Hindlimb muscle (tissue), 1 donor: ENCODE data around the gene MTARC1. TPM values are rescaled to one million over a fixed set of nuclear protein-coding genes. Genes with fewer than 3 reads are reported as not detected.

Experiments used
- DNase-seq: peaks from one replicate; pipeline ENCODE4 v3.0.0-alpha.2; 2013
- polyA plus RNA-seq: library from polyadenylated mRNA; unstranded; fragments of 120-200 nt; gene quantifications from one replicate; pipeline ENCODE4 v1.2.1, GENCODE V29; 2013; ENCODE audit not compliant: insufficient read length

The MTARC1 gene
- polyA plus RNA-seq, 1 donor, result 5.7 TPM

DNA sequence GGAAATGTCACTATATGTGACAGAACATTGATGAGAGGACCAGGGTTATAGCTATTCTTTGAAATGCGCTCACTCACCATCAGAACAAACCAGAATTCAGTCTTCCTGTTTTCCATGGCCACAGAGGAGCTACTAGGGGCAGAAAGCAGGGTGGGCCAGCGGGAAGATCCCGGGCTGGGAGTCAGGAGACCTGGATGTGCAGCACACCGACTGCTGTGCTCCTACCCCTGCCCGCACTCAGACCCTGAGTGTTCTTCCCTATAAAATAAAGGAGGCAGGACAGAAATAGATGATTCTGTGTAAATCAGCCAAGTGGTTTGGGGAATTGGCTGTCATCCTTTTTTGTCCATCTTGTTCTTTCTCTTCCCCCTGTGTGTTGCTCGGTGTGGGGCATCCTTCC, 21.0 kb downstream of the MTARC1 start:
- DNase-seq, result no peak

DNA sequence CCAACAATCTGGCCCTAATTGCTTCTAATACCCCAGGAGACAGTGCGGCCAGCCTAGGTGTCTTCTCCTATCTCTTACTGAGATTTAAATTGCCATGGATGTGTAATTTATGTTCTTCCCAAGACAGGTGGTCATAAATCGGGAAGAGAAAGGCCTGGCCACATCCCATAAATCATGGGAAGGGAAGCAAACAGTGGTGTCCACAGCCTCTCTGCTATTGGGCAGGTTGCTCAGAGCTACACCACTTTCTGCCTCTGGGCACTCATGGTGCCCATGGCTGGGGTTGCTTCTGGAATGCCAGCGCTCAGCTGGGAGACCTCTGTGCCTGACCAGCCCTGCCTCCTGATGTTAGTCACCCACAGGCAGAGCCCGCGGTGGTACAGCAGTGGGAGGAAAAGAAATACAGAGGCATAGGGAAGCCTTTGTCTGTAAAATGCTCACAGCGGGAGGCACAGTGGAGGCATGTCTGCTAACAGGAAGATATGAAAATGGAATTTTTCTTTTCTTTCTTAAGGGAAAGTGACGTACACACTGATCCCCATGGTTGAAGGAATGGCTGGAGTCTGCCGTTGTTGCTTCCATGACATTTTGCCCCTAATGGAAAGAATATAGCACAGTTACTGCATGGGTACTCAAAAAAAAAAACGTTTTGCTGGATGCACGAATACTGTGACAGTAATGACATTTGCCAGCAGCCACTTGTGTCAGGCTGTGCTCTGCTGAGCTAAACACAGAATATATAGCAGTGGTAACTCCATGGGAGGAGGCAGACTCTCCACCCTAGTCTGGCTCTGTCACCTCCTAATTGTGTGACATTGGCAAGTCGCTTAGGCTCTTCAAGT, 21.9 kb downstream of the MTARC1 start:
- DNase-seq, result no peak

- no peak for DNase-seq
Measured at GRCh38 chr1:220809187-220809550, 22.5 kb downstream of the MTARC1 start.

- DNase-seq, result no peak
Measured at GRCh38 chr1:220809704-220810103, 23.0 kb downstream of the MTARC1 start.

GRCh38 chr1:220810179-220810653, 23.5 kb downstream of the MTARC1 start:
- peak; percentile 83 for DNase-seq

DNA sequence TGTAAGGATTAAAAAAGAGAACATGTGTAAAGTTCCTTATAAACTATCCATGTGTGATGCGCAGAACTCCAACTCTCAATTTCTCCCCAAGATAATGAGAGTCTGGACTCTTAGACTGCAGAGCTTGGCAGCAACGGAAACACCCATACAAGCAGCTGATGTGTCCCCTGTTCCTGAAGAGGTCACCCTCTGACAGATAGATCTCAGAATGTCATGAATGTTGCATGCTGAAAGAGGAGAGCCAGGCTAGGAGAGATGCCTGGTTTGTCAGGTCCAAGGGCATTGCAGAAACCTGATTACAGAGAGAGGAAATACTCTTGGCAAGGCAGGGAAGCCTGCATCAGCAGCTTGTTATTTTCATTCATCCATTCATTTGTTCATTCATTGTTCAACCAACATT, 24.2 kb downstream of the MTARC1 start:
- DNase-seq, result no peak

GRCh38 chr1:220811695-220812094, 25.0 kb downstream of the MTARC1 start:
- no peak for DNase-seq

DNA sequence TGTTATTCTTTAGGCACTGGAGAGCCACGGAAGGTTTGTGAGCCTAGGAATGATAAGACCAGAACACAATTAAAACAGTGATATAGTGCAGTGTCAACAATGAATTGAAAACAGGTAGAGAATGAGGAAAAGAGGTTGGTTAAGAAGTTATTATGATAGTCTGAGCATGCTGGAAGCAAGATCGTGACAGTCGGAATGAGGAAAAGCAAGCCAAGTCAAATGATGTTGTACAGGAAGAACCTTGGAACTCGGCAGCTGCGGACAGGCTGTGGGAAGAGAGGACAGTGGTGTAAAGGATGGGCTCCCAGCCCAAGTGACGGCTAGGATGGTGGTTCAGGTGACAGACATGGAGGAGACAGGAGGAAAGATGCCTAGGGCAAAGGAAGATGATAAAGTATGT, 25.6 kb downstream of the MTARC1 start:
- no peak for DNase-seq

DNA sequence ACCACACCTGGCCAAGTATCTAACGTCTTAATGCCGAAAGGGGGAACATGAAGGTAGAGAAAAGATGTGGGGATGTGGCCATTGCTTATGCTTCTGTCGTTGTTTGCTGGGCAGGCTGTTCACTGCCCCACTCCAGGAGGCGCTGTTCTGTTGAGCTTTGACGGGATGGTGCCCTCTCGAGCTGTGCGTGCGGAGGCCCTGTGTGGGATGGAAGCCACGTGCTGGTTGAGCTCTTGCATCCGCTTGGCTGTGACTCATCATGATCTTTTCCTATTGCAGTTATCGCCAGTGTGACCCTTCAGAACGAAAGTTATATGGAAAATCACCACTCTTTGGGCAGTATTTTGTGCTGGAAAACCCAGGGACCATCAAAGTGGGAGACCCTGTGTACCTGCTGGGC, 26.3 kb downstream of the MTARC1 start:
- no peak for DNase-seq

- no peak for DNase-seq
Measured at GRCh38 chr1:220815409-220815808, 28.7 kb downstream of the MTARC1 start.

DNA sequence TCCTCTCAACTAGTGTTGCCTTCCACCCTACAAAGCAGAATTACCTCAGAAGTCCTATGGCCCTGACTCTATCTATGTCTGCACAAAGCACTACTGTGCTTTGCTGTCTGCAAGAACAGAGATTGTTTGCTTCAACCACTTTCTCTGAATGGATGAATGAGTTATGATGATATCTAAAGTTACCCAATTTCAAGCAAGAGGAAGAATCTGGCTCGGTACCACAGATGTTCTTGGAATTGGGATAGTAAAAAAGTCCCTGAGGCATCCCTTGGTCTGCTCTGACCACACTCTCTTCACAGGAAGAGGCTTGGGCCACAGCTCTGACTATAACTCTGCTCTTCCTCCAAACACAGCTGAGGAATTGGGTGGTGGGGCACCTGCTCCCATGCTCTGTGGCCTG, 31.2 kb downstream of the MTARC1 start:
- DNase-seq, result no peak

- no peak for DNase-seq
Measured at GRCh38 chr1:220818421-220819173, 31.9 kb downstream of the MTARC1 start.

DNA sequence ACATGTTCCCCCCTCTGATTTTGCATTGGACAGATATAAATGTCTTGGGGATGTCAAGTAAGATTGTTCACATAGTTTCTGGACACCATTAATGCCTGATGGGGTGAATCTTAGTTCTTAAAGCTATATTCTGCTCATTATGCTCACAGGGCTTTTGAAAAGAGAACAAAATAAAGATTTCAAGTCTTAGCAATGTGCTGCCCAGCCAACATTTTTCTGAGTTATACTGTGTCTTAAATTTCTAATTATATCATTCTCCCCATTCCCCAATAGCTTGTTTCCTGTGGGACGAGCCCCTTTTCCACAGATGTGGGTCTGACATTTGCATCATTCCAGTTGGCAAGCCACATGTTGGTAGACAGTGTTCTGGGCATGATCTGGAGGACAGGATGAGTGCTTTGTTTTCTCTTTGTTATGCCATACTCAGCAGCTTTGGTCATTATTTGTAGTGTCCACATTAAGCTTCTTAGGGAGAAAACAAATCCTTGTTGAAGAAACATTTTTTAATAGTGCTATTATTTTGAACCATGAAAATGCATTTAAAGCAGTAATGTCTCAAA, 32.8 kb downstream of the MTARC1 start:
- DNase-seq, result no peak

- no peak for DNase-seq
Measured at GRCh38 chr1:220824031-220824989, 37.6 kb downstream of the MTARC1 start.

DNA sequence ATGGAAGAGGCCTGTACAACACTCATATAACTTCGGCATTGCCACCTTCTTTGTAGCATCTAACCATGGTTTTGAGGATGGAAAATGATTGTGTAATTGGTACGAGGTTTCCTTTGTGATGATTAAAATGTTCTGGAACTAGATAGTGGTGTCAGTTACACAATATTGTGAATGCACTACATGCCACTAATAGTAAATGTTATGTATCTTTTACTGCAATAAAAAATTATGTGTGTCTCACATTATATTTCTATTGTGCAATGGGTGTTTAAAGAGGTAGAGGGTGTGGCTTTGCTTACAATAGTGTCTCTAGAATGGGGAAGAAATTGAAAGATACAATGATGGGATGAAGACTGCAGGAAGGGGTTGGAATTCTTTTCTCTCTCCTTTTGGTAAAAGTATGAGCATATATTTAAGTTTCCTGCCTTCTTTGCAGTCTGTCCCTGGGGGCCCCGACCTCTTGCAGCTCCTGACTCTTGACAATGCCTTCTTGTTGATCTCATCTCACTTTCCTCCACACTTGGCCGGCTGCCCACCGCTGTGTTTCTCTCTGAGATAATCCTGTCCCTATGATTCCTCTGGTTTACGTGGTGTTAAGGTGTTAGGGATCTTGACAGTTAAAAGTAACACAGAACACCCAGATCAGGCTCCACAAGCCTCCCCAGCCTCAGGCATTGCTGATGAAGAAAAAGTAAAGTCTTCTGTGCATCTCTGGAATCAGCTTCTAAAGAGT, 39.3 kb downstream of the MTARC1 start:
- no peak for DNase-seq

- no peak for DNase-seq
Measured at GRCh38 chr1:220826729-220827128, 40.0 kb downstream of the MTARC1 start.

GRCh38 chr1:220827445-220828178, 40.9 kb downstream of the MTARC1 start:
- no peak for DNase-seq

- no peak for DNase-seq
Measured at GRCh38 chr1:220828179-220828490, 41.4 kb downstream of the MTARC1 start.

DNA sequence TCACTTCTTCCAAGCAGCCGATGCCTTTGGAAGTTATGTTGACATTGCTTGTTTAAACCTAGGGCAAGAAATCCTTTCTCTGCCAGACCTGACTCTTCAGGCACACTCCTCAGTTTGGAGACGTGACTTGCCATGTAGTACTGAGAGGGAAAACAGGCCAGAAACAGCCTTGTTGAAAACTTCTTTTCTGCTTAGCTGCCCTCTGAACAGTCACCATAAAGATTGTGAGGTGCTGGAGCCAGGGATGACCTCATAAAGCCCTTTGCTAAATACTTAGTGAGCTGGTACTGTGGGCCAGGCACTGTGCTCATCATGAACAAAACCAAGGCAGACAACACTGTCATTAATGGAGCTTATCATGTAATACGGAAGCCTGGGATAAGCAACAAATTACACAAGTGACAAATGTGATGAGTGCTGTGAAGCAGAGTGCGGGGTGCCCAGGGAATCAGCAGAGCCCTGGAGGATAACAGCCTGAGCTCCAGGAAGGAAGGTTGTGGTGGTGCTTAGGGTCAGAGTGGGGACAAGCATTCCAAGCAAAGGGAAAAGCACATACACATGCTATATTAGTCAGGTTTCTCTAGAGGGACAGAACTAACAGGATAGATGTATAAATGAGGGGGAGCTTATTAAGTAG, 42.4 kb downstream of the MTARC1 start:
- DNase-seq, result no peak

DNA sequence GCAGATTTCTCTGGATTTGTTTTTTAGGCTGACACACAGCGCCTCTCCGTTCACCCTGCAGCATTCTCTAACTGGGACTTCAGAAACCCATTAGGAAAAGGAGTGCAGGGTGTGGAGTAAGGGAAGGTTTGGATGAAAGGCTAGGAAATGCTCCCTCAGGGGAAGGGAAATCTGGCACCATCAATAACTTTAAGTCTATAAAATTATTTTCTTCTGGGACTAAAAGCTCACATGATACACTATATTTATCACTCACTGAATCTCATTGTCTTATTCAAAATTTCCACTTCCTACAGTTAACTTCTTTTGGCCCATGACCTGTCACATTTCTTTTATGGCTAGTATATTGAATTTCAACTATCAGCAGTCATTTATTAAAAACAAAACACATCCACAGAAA, 46.7 kb downstream of the MTARC1 start:
- DNase-seq, result no peak
